SH-SY5Y (cell line): ENCODE data around the gene DGLUCY.

ENCODE experiments used
- GATA2 ChIP-seq: IDR thresholded peaks from 2 replicates; pipeline ENCODE4 v1.6.1; 2011; ENCODE audit warnings: mild to moderate bottlenecking, low read depth, low read length
- GATA3 ChIP-seq: IDR thresholded peaks from 2 replicates; pipeline ENCODE4 v1.6.1; 2011; ENCODE audit warnings: low read depth, mild to moderate bottlenecking, low read length, moderate library complexity

DNA sequence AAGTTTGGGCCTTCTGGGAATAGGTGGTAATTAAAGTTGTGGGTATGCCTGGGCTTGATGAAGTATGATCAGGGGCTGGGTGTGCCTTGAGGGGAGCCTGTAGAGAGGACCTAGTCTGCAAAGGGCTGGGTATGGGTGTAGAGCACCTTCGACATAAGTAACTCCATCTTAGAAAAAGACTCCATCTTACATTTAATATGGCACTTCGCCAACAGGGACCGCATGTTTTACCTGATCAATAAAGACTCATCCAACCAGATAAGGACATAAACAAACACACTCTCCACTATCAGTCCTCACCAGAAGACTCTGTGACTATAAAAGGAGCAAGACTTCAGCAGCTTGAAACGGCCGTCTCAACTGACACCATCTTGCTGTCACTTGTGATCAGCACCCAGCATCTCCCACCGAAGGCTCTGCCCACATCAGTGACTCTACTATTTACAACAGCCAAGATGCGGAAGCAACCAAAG lies 154.1 kb downstream of the DGLUCY start:
- TF ChIP-seq GATA3 (no peak), GATA2 (no peak)
